D721Med (cell line): ENCODE data around the gene SH2B3.

Experiments
- DNase-seq: peaks from one replicate; pipeline ENCODE4 v3.0.0; 2011; ENCODE audit warnings: low spot score; ENCODE audit not compliant: insufficient read length
- FAIRE-seq: peaks from 2 replicates; lab custom pipeline; 2011; peaks lifted over from hg19 to GRCh38; lab: Jason Lieb, UNC
- CTCF ChIP-seq: IDR thresholded peaks from 2 replicates; pipeline ENCODE4 v1.5.1; 2012; ENCODE audit warnings: mild to moderate bottlenecking, control low read depth; ENCODE audit not compliant: insufficient read depth; ENCODE audit errors: missing control alignments

Gene SH2B3

DNA sequence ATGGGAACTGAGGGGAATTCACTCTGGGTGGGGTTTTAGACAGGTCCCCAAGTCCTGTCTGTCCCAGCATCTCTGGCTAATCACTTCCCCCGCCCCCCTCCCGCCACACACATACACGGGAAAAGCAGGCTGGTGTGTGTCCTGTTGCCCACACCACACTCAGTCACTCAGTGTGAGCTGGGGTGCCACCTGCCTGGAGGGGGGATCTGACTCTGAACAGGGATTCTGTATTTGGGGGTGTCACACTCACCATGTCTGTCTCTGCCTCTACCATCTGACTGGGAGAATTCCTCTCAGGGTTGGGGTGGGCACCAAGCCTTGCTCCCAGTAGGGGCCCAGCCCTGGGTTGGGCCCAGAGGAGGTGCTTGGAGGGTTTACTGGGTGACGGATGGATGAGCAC lies 31.1 kb downstream of the SH2B3 start:
- DNase-seq, result no peak

DNA sequence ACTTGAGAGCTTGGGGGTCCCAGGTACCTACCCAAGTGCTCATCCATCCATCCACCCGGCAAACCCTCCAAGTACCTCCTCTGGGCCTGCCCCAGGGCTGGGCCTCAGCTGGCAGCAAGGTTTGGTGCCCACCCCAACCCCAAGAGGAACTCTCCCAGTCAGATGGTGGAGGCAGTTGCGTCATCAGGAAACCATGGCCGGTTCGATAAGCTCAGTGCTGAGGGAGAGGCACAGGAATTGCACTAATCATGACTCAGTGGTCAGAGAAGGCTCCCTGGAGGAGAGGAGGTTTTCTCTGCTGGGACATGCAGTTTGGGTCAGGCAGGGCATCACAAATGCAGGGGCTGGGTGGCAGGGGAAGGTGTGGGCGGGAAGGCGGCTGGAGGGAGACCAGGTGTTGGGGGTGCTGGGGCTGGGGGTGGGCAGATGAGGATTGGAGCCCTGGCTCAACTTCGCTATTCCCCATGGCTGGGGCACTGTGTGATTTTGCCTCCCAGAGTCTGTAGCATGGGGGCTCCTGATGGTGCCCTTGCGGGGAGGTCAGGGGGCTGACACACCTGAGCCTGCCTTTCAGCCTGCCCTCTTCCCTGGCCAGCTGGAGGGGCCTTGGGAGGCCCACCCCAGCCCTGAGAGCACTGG lies 32.2 kb downstream of the SH2B3 start:
- FAIRE-seq (no peak), DNase-seq (no peak)
- no peak for TF ChIP-seq CTCF

More for the DNA sequence above, 31.1 kb downstream of the SH2B3 start:
- no peak for FAIRE-seq
- TF ChIP-seq CTCF, result no peak

- no peak for TF ChIP-seq CTCF
- DNase-seq (no peak), FAIRE-seq (no peak)
Observed at GRCh38 chr12:111438481-111438880, 32.8 kb downstream of the SH2B3 start.

DNA sequence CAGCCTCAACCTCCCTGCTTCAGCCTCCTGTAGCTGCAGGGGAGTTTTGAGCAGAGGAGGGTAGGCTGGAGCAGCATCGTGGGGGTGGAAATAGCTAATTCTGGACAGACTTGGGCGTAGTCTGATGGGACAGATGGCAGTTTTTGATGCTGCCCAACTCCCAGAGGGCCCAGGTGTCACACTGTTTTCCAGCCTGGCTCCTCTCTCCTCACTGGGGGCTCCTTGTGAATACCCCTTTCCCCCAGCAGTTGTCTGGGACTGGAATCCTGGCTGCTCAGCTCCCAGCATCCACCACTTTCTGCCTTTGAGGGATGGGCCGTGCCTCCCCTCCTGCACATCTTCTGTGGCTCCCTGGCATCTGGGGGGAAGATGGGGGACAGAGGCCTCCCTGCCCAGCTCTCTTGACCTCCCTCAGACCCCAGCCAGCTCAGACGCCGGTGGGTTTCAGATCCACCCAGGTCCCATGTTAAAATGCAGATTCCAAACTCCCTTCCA lies 34.0 kb downstream of the SH2B3 start:
- TF ChIP-seq CTCF, result no peak
- DNase-seq (no peak), FAIRE-seq (no peak)

DNA sequence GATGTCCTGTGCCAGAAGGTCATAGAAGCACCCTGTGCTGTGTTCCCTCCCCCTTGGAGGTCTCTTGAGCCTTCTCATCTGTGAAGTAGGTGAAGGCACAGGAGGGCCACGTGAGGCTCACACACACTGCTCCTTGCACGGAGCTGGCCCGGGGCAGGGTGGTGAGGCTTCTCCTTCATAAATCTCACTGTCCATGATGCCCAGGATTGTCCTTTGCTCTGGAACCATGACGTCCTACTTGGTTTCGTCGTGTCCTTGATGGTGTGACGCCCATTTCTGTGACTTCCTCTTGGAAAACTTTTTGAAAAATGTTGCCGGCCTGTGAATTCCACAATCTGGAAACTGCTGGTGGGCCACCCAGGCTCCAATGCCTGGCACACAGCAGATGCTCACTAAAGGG lies 34.4 kb downstream of the SH2B3 start:
- TF ChIP-seq CTCF, result no peak
- FAIRE-seq (no peak), DNase-seq (no peak)

DNA sequence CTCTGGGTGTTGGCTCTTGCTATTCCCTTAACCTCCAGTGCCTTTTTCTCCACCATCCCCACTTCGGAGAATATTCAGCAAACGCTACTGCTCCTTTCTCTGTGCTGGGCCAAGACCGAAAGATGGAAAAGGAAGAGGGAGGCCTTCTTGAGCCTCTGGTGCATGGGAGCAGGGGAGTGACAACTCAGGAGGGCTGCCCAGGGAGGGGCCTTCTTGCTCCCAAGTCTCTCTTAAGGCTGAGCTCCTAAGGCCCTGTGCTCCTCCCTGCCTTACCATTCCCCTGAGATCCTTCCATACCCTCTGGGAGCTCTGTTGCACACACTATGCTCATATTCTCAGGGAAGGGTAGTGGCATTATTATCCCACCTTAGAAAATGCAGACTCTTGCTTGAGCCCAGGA lies 34.9 kb downstream of the SH2B3 start:
- no peak for DNase-seq
- no peak for FAIRE-seq
- no peak for TF ChIP-seq CTCF
